Activated CD8-positive, alpha-beta memory T cell treated with anti-CD3 and anti-CD28 coated beads, Interleukin-2, amount 50 U/mL, for 24 hours (primary cell): ENCODE measurements around the gene KCNT1.

ENCODE experiments used
- DNase-seq: peaks from one replicate; pipeline ENCODE4 v3.0.0-alpha.2; 2020; ENCODE audit errors: extremely low read depth

Gene KCNT1

DNA sequence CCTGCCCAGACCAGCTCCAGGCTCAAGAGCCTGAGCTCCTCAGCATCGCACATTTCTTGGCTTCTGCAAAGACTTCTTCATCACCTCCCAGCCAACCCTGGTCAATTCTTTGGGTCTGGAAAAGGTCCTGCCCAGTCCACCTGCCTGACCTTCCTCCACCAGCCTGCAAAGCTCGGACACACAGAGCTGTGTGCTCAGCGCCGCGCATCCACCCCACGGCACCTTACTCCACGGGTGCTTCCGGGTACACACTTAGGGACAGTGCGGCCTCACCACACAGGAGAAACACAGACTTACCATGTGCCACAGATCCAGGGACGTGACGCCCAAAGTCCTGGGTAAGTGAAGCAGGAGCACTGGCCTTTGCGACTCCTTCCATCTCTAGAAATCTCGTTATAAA, 97.3 kb downstream of the KCNT1 start:
- no peak for DNase-seq

DNA sequence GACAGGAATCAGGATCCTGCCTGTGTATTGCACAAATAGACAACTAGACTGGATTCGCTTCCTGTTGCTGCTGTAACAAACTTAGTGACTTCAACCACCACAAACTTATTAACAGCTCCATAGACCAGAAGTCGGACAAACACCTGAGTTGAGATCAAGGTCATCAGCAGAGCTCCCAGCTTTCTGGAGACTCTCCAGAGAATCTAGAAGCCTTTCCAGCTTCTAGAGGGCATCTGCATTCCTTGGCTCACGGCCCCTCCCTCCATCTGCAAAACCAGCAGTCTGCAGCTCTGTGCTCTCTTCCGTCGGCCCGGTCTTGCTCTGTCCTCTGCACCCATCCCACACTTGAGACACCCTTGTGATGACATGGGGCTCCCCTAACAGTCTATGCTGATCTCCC, 99.1 kb downstream of the KCNT1 start:
- no peak for DNase-seq

DNA sequence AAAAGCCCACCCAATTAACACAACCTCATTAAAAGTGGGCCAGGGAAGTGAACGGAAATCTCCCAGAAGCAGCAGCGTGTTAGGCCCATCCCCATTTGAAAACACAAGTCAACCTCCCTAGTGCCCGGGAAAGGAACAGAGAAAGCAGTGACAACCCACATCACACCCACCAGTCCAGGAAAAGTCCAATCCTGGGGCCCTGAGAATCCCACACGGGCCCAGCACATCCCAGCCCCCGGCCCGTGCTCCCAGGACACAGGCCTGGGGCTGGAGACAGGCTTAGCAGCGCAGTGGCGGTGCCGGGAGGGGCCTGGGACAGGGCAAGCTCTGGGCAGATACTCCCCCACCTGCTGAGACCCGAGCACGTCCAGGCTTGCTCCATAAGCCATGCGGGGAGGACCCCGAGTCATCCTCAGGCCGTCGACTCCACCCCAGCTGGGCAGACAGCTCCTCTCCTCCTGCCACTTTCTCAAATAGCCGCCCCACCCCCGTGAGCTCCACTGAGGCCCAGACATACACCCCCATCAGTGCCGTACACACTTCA, 101.0 kb downstream of the KCNT1 start:
- no peak for DNase-seq

DNA sequence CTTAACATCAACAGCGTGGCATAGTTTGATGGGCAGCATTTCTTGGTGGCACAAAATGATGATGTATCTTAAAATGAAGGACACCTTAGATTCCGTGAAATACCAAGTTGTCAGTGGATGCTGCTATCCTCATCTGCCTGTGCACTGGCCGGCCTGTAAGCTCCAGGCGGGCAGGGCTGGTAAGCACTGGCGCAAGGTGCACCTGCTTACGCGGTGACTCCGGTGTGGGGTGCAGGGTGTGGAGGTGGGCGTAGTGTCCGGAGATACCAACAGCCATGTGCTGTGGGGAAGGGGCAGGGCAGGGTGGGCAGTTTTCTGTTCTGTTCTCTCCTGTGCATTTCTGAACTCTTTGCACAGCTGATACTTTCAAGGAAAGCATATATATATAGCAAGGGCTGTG, 101.5 kb downstream of the KCNT1 start:
- DNase-seq = no peak

DNA sequence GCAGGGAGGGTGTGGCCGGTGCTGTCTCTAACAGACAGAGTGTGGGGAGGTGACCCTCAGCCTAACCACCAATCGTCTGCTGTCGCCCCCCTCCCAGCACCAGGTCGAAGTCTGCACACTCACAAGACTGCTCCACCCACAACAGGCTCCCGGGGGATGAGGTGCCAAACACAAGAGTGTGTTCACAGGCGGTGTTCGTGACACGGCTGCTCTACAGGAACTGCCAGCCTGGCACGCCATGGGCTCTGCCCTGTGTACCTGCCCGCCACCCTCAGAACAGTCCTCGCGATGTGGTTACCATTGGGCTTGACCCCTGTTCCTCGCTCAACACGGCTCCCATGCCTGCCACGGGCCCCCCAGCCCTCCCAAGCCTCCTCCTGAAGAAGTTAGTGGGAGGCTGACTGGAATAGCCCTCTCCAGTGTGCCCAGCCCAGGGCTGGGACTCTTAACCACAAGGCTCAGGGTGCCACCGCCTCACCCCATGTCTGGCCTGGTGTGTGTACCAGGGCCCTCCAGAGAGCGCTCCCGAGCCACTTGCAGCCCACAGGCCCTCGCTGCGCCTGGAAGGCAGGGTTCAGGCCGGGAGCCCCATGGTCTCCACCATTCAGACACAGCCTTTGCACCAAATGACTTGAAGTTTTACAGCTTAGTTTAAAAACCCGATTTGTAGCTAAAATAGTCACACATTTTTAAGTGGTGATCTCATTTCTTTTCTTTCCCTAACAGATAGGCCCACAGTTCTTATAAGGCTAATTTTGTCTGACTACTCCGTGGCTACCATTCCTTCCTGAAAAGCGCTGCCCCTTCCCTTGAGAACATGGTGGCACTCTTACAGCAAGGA, 102.8 kb downstream of the KCNT1 start:
- DNase-seq = no peak

DNA sequence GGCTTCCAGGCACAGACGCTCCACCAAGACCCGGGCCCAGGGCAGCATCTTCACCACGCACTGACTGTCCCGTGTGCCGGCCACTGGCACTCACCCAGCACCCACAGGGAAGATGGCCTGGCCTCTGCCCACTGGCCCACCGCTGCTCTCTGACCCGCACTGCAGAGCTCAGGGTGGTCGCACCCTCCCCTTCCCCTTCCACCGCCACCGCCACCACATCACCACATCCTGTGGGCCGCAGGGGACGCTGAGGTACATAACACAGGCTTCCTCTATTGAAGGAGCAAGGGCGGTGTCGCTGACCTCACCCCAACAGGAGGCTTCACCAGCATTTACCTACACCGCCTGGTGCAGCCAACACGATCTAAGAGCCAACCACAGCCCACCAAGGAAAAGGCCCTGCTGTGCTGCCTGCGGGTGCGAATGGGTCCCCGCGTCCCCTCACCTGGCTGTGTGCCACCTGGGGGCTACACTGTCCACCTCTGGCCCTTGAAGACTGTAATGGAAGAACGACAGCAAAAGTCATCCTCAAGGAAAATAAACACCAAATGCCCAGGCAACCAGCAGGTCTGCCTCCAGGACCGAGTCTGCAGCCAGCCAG, 103.5 kb downstream of the KCNT1 start:
- no peak for DNase-seq

DNA sequence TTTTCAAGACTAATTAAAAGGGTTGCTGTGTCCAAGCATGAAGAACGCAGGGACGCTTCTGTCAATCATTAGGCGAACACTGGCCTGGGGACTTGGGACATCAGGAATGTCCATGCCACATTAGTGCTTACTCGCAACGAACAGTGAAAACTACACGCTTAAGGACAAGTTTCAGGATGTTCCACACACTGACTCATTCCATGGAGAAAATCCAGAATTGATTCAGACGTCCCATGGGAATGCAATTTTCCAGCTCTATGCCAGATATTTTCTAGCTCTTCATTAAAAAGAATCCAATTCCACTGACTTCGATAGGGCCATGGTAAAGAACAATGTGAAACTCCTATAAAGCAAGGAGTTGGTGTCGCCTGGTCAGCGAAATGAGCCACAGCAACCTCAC, 107.2 kb downstream of the KCNT1 start:
- DNase-seq = no peak

DNA sequence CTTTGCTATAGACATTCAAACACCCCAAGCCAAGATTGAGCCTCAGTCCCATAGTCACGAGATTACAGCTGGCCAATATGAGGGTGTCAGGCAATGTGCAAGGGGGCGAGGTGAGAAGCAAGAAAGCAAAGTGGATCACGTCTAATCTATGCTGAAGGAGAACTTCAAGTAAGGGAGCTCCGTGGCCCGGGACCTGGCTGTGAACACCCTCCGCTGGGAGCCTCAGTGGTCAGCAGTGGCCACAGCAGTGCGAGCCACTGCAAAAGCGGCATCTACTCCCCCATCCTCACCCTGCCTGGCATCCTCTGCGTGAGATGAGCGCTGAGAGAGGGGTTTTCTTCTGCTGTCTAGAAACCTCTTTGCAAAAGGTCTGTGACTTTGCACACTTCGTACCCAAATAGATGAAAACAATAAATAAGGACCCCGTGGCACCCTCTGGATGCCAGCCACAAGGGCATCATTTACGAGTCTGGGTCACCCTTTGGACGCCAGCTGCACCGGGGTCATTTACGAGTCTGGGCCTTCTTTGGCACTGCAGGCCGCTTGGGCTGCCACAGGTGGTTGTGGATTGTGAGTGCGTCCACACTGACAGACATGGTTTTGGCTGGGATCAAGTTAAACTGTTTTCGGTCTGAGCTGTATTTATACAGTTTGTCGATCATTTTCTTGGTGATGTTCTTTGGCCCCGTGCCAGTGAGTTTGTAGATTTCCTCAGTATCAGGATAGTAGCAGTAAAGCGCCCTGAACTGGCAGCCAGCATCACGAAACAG, 109.0 kb downstream of the KCNT1 start:
- DNase-seq = no peak

DNA sequence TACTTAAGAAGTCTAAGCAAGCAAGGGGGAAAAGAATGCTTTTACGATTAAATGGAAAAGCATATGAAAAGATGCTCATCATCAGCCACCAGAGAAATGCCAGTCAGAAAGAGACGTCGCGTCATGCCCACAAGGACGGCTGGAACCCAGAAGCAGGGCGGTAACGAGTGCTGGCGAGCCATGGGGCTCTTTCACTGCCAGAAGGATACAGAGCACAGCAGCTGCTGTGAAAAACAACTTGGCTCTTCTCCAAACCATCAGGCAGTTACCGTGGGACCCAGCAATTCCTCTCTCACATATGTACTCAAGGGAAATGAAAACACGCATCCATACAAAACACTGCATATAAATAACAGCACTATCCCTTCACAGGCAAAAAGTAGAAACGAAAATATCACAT, 109.8 kb downstream of the KCNT1 start:
- DNase-seq = no peak

DNA sequence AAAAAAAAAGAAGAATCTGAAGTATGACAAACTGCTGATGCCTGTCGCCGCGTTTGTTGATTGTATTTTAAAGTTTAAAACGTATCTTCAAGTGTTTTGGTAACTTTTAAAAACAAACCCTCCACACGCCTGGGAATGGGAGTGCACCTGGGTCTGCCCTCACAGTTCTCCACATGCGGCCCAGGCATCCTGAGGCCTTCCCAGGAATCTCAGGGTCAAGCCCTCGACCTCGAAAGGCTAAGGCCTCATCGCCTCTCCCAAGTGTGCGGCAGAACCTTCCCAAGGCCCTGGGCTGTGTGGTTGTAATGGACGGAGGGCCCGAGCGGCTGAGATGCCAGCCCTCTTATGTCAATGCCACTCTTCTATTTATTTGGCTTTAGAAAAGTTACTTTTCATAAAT, 111.0 kb downstream of the KCNT1 start:
- no peak for DNase-seq

DNA sequence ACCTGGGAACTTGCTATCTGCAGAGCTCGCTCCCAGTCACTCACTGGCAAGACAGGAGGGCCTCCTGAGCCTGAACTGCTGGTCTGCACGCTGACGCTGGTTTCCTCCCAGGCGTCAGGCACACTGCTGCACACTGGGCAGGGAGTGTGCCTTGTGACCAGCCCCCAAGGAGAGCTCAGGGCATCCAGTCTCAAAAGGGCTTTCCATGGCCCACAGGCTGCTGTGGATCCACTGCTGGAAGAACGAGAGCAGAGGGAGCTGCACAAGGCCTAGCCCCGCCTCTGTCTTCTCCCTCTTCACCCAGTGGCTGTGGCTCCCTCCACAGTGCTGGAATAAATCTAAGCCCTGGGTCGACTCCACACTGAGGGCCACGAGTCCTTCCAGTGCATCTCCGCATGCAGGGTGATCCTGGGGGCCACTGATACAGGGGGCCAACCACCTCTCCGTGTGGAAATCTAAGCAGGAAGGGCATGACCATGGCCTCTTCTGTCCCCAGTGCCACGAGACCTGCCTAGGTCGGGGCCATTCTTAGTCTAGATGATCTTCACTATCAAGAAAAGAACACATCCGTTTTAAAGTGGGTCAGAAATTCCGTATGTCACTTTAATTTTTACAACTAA, 111.8 kb downstream of the KCNT1 start:
- DNase-seq = no peak

DNA sequence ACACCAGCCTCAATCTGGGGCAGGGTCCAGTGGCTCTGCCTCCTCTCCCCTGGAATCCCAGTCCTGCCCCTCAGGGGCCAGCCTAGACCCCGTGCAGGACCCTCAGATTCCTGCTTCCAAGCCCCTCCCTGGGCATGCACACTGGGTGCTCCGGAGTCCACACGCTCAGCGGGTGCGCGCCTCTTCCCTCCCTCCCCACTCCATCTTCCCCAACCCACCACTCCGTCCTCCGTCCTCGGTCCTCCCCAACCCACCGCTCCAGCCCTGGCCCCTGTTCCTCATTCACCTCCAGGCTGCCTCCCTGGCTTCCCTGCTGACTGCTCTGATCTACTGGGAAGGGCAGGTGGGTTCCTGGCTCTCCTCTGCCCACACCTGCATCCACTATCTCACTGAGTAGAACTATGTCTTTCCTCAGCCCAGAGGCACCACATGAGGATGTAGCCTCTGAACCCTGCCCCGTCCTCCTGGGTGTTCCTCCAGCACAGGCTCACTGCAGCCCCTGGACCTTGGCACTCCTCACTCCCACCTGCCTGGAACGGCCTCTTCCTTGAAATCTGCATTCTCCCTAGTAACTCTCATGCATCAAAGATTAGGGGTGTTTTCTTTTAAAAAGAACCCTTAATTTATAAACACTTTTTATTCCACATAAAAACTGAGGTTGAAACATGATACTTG, 112.6 kb downstream of the KCNT1 start:
- DNase-seq = no peak

DNA sequence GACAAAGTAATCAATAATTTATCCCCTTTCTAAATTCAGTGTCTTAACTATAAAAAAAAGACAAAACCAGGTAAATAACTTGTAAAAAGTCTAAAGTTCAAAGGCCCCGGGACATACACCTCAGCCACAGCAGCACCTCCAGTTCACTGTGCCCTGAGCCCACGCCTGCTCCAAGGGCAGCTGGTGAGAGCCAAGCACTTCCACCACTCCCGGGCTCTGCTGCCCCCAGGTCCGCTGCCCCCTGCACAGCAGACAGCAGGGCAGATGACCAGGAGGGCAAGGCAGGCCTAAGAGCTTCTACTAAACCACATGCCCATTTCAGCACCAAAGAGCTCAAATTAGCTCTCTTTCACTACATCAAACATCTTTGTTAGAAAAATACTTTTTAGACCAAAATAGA, 113.4 kb downstream of the KCNT1 start:
- DNase-seq = no peak

DNA sequence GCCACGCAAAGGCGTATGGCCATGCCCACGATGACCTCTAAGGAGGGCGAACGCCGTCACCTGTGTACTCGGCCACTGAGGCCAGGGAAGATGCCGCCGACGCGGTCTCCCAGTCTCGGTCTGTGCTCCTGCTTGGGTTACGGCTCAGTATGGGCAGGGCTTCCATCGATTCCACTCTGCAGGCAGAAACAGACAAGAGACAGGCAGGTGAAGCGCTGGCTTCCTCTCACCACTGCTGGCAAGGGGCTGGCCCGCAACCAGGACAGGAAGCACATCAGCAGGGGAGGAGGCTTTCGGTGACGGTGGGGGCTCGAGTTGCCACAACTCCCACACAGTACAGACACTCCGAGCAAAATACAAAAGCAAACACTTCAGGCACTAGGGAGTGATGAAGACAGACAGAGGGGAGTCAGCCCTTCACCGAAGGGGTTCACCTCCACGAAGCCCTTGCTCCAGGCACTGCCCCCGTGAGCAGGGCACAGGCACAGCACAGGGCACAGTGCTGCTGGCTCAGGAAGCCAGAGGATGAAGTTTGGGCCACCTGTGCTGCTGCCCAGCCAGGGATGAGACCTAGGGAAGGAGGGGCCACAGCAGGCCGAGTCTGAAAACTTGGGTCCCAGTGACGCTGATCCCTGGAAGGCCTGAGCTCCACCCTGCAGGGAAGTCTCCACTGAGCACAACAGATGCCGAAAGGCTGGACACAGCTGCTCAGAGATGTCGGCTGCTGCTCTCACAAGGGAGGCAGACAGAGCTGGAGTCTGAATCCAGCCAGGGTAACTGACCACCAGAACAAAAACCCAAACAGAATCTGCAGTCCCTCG, 114.1 kb downstream of the KCNT1 start:
- DNase-seq = no peak

DNA sequence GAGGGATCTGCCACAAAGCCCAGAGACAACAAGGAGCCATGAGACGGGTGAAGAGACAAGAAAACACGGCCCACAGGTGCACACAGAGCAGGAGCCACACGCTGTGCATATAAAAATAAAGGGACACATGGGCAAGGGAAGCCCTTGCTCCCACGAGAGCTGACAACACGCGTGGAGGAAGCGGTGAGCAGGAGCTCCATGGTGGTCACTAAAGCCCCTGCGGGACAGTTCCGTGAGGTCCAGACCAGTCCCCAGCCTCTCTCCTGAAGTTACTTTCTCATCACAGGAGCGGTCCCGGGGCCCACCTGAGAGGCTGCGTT, 114.6 kb downstream of the KCNT1 start:
- DNase-seq = no peak

DNA sequence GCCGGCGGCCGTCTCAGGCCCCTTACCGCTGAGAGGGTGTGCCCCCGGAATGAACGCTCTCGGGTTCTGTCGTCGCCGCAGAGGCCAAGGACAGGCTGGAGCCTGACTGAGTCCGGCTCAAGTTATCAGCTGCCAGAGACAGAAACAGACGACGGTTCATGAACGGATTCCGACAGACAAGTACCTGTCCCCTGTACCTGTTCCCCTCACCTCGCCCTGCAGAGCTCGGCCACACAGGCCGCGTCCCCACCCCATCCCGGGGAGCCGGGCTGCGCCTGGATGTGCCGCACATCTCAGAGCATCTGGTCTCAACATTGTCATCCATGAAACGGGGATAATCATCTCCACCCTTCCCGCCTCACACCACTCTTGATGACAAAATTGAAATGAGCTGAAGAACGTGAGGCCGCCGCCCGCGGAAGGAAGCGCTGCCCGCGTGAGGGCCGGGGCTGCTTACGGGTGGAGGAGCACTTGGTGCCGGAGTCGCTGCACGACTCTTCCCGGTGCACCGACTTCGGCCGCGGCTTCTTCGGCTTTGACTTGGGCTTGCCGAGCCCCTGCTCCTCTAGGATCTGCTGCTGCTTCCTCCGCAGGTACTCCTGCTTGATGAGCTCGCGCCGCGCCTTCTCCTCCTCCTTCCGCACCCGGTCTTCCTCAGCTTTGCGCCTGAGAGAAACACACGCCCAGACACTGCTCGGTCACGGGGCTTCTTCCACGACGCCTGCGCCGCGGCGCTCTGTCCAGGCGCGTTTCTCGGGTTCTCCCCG, 116.1 kb downstream of the KCNT1 start:
- DNase-seq = no peak

DNA sequence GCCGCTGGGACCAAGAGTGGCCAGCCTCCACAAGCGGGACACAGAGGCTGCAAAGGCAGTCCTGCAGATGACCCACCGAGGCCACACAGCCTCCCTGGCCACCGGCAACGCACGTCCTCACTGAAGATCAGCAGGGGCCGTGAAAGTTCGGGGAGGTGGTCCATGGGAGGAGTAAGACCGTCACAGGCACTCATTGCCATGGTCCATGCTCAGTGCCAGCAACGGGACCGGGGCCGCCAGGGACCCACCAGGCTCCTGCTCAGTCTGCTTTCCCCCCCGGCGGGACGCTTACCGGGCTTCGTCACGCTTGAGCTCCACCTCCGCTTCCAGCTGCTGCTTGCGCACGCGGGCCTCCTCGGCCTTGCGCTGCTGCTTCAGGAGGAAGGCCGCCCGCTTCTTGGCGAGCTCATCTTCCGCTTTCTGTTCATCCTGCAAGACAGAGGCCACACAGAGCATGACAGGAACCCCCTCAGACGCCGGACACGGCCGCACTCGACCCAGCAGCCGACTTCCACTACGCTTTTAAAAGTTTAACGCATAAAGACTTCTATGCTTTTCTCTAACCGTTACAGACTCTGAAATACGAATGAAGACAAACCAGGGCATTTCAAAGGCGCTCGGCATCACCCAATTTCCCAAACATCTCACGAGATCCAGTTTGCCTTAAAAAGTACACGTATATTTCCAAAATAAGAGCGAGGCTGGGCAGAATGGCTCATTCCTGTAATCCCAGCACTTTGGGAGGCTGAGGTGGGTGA, 116.9 kb downstream of the KCNT1 start:
- no peak for DNase-seq

DNA sequence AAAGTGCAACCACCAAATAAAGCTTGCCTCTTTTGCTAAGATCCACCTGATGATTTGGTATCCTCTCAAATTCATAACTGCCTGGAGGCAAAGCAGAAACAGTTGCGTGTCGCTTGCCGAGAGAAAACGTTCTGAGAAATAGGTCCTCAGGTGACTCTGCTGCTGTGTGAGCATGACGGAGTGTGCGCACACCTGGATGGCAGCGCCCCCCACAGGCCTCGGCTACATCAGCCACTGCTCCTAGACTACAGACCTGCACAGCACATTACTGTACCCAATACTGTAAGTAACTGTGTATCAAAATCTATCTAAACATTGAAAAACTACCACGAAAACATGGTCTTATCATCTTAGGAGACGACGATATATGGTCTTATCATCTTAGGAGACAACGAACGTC, 117.9 kb downstream of the KCNT1 start:
- no peak for DNase-seq

DNA sequence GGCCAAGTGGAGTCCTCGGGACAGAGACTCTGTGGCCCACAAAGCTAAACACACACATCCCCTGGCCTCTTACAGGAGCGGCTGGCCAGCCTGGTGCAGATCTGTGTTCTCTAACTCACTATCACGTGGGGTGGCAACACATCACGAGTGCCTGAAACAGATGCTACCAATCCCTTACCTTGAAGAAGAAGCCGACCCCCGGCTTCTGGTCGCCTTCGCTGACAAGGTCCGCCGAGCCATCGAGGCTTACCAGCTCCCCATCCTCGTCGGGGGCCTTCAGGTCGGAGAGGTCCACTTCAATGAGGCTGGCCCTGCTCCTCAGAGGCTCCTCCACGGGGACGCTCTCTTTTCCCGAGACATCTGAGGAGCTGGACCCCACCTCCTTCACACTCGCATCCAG, 118.7 kb downstream of the KCNT1 start:
- no peak for DNase-seq
